Stomach (tissue), 9 donors: ENCODE data around the gene TTC21A. TPM values are rescaled to one million over a fixed set of nuclear protein-coding genes. Genes with fewer than 3 reads are reported as not detected.

Source experiments
- DNase-seq, 2 donors: peaks; one replicate each; pipeline versions ENCODE4 v3.0.0 to v3.0.0-alpha.2; 2013 to 2019
- H3K27ac ChIP-seq, 5 donors: fragments of 200-600 bp in 4 of 5; sonication (generic) in 4 of 5; one replicate each; pipeline ENCODE4 v1.5.1; 2013 to 2019; ENCODE audit warnings: mild to moderate bottlenecking in 1 of 5, moderate library complexity in 1 of 5
- H3K27me3 ChIP-seq, 3 donors: fragments of 200-600 bp; sonication (generic); one replicate each; pipeline ENCODE4 v1.5.1; 2017 to 2019; ENCODE audit warnings: mixed run types in 1 of 3
- H3K36me3 ChIP-seq, 4 donors: fragments of 200-600 bp; sonication (generic); 1 replicate in 3 of 4; 2 replicates in 1 of 4; pipeline ENCODE4 v1.5.1; 2016 to 2019
- H3K4me1 ChIP-seq, 4 donors: fragments of 200-600 bp; sonication (generic); one replicate each; pipeline ENCODE4 v1.5.1; 2016 to 2019
- H3K4me3 ChIP-seq, 4 donors: fragments of 200-600 bp; sonication (generic) in 3 of 4; one replicate each; pipeline ENCODE4 v1.5.1; 2016 to 2019; ENCODE audit warnings: mild to moderate bottlenecking in 1 of 4
- H3K9me3 ChIP-seq, 4 donors: fragments of 200-600 bp; sonication (generic); one replicate each; pipeline ENCODE4 v1.5.1; 2016 to 2019
- CTCF ChIP-seq, 7 experiments: fragments of 450-650 bp in 4 of 7; fragments of 200-600 bp in 3 of 7; sonication (generic) in 3 of 7; IDR thresholded peaks; one replicate each; pipeline ENCODE4 v1.5.1; 2016 to 2019; ENCODE audit warnings: antibody characterized with exemption in 7 of 7, control low read depth in 2 of 7, mild to moderate bottlenecking in 1 of 7
- EP300 ChIP-seq: sonication (generic); formaldehyde crosslinking; IDR thresholded peaks from one replicate; pipeline ENCODE4 v1.6.1; 2017; ENCODE audit warnings: antibody characterized with exemption
- POLR2A ChIP-seq, 4 donors: fragments of 450-650 bp; IDR thresholded peaks; one replicate each; pipeline ENCODE4 v1.6.1; 2016; ENCODE audit warnings: antibody characterized with exemption in 4 of 4, control low read depth in 2 of 4, mild to moderate bottlenecking in 1 of 4, moderate library complexity in 1 of 4
- POLR2AphosphoS5 ChIP-seq, 3 donors: sonication (generic); formaldehyde crosslinking; IDR thresholded peaks; one replicate each; pipeline ENCODE4 v1.6.1; 2016; ENCODE audit warnings: antibody characterized with exemption in 3 of 3
- WGBS, 5 donors: extraction: QIAGEN DNeasy Blood & Tissue Kit in 3 of 5; methylation state at CpG; one replicate each; pipeline versions ENCODE4 v1.1.5 to v1.1.7; 2013 to 2018; 5-methylcytosine and 5-hydroxymethylcytosine counted together
- intact Hi-C: fragments of 100-400 bp; cut with DNase I; formaldehyde crosslinking; loops from one replicate; pipeline ENCODE4 v1.15.1; 2023; ENCODE audit warnings: low total_unique reads
- polyA plus RNA-seq, 3 donors: library from polyadenylated mRNA; stranded (reverse); fragments of 200-250 nt; gene quantifications; one replicate each; pipeline ENCODE4 v1.2.3, GENCODE V29; 2013
- total RNA-seq, 5 donors: library from RNA; depleted of rRNA; stranded (reverse); fragments of >200 nt; gene quantifications; one replicate each; pipeline versions ENCODE4 v1.1.0 to v1.2.3, GENCODE V29; 2014 to 2016
- donor health status: healthy with polysubstance abuse.
- donor health status: Bipolar disorder and iron deficiency.
- donor health status: healthy.

TTC21A gene
- total and polyA plus RNA-seq, 8 donors, result 0.89 to 17.7 (median 6.3) TPM

GRCh38 chr3:39154280-39155021, 47.0 kb downstream of the TTC21A start:
- WGBS, 5 donors, result 44 to 60% (median 55%) methylated on average over 18 of the region's 18 CpGs
- Histone ChIP-seq H3K36me3 (no peaks in the 10 kb centered on the region), H3K27me3 (no peaks in the 10 kb centered on the region), H3K9me3 (no peaks in the 10 kb centered on the region), H3K4me3 (peak overlapping the region in 3 of 4 donors; percentile 70 to 100 (median 85)), H3K4me1 (peaks cover 39 to 57% (median 51%) of the 10 kb centered on the region in 4 donors), H3K27ac (peak overlapping the region; percentile 98 to 100 (median 99))
- intact Hi-C loops, result no loop called here
- peak in 1 of 2 donors; percentile 57 for DNase-seq
- TF ChIP-seq POLR2AphosphoS5 (IDR thresholded peaks at IDR 0.05) (no peak), CTCF (IDR thresholded peaks at IDR 0.05) (no peak), EP300 (no peak), POLR2A (IDR thresholded peaks at IDR 0.05) (no peak)

GRCh38 chr3:39156421-39156820, 48.9 kb downstream of the TTC21A start:
- Histone ChIP-seq H3K9me3 (no peaks in the 10 kb centered on the region), H3K4me3 (no peak overlapping the region), H3K27ac (peak overlapping the region in 4 of 5 donors; percentile 98 to 100 (median 100)), H3K27me3 (no peaks in the 10 kb centered on the region), H3K36me3 (no peaks in the 10 kb centered on the region), H3K4me1 (peaks cover 19 to 37% (median 31%) of the 10 kb centered on the region in 4 donors)
- DNase-seq, result peak in 1 of 2 donors; percentile 57
- intact Hi-C loops, result no loop called here
- WGBS, 5 donors, result 62 to 82% (median 75%) methylated on average over 4 of the region's 4 CpGs
- TF ChIP-seq CTCF (IDR thresholded peaks at IDR 0.05) (no peak), EP300 (no peak), POLR2AphosphoS5 (IDR thresholded peaks at IDR 0.05) (no peak), POLR2A (IDR thresholded peaks at IDR 0.05) (no peak)

GRCh38 chr3:39157359-39157758, 49.9 kb downstream of the TTC21A start:
- no peaks in the 10 kb centered on the region for H3K36me3 ChIP-seq
- intact Hi-C loops, result no loop called here
- no peak for TF ChIP-seq CTCF (IDR thresholded peaks at IDR 0.05)
- TF ChIP-seq POLR2AphosphoS5 (IDR thresholded peaks at IDR 0.05), result no peak
- TF ChIP-seq POLR2A (IDR thresholded peaks at IDR 0.05), result no peak
- no peak for TF ChIP-seq EP300

GRCh38 chr3:39158148-39158715, 50.8 kb downstream of the TTC21A start:
- Histone ChIP-seq H3K27ac (no peak overlapping the region), H3K9me3 (no peaks in the 10 kb centered on the region), H3K4me1 (peaks cover 12 to 30% (median 23%) of the 10 kb centered on the region in 4 donors), H3K36me3 (no peaks in the 10 kb centered on the region), H3K4me3 (no peak overlapping the region), H3K27me3 (no peaks in the 10 kb centered on the region)
- no peak for DNase-seq
- intact Hi-C loops, result no loop called here
- whole genome bisulfite sequencing, 5 donors, result 67 to 91% (median 77%) methylated on average over 5 of the region's 5 CpGs
- TF ChIP-seq EP300, result no peak
- no peak for TF ChIP-seq CTCF (IDR thresholded peaks at IDR 0.05)
- TF ChIP-seq POLR2AphosphoS5 (IDR thresholded peaks at IDR 0.05), result no peak
- TF ChIP-seq POLR2A (IDR thresholded peaks at IDR 0.05), result no peak

More at GRCh38 chr3:39157359-39157758, 49.9 kb downstream of the TTC21A start:
- Histone ChIP-seq H3K27me3 (no peaks in the 10 kb centered on the region), H3K9me3 (no peaks in the 10 kb centered on the region), H3K4me1 (peaks cover 12 to 30% (median 23%) of the 10 kb centered on the region in 4 donors), H3K27ac (no peak overlapping the region), H3K4me3 (no peak overlapping the region)
- 82 to 96% (median 93%) methylated on average over 7 of the region's 7 CpGs for WGBS, 5 donors
- DNase-seq, result no peak
